ENCODE results near the gene SOX5.

DNA sequence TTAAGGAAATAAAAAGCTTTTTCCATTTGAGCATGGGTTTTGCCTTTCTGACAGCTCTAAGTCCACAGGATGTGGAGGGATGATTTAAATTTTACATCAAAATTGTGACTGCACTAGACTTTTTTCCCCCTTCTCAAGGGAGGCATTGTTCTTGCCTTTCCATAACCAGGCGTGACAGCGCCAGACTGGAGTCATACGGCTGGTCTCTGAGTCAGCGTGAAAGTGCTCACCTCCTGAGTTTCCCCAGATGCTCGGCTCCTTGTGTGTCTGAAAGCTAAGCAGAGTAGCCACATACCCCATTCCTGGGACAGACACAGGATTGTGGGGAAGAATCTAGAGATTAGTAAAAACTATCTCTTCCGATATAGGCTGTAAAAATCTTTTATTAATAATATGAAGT lies 43.1 kb downstream of the SOX5 start:
- no peak for TF ChIP-seq POLR2AphosphoS5 (IDR thresholded peaks at IDR 0.05; ENCODE audit: insufficient read depth in 1 of 2, low read depth in 1 of 2)
- TF ChIP-seq CTCF (IDR thresholded peaks at IDR 0.05): no peak
- TF ChIP-seq POLR2A (IDR thresholded peaks at IDR 0.05): no peak

All from vagina (tissue), 2 donors.